GM19395 (cell line): ENCODE data around the gene KCTD1.

Experiments
- ATAC-seq: cut with Tn5 transposase; IDR thresholded peaks from one replicate; pipeline ENCODE4 v1.9.1; 2021; ENCODE audit warnings: mild to moderate bottlenecking, moderate library complexity; ENCODE audit not compliant: unreplicated experiment

Gene KCTD1

GRCh38 chr18:26548415-26549262 lies at the start of gene KCTD1:
TSS of gene KCTD1 (minus strand) at chr18:26548553. CDS start at chr18:26548536, 17 bp downstream.
- peak; percentile 45 for ATAC-seq

GRCh38 chr18:26593365-26594320 lies 45.3 kb upstream of the KCTD1 start:
- ATAC-seq = no peak

GRCh38 chr18:26584745-26585144 lies 36.4 kb upstream of the KCTD1 start:
- no peak for ATAC-seq

- ATAC-seq = no peak
These were observed 31.7 kb upstream of the KCTD1 start for GRCh38 chr18:26579941-26580618.

- ATAC-seq = no peak
These were observed 27.5 kb upstream of the KCTD1 start for GRCh38 chr18:26575865-26576217.

- ATAC-seq = peak; percentile 49
These were observed 26.9 kb upstream of the KCTD1 start for GRCh38 chr18:26574958-26575864.

GRCh38 chr18:26568926-26569665 lies 20.7 kb upstream of the KCTD1 start:
- ATAC-seq = no peak

- no peak for ATAC-seq
These were observed 20.2 kb upstream of the KCTD1 start for GRCh38 chr18:26568513-26568912.

- no peak for ATAC-seq
These were observed 18.7 kb upstream of the KCTD1 start for GRCh38 chr18:26566874-26567555.

- no peak for ATAC-seq
These were observed 17.2 kb upstream of the KCTD1 start for GRCh38 chr18:26565514-26565913.

GRCh38 chr18:26563024-26563423 lies 14.7 kb upstream of the KCTD1 start:
- no peak for ATAC-seq

GRCh38 chr18:26562568-26562967 lies 14.2 kb upstream of the KCTD1 start:
- no peak for ATAC-seq

GRCh38 chr18:26561769-26562168 lies 13.4 kb upstream of the KCTD1 start:
- no peak for ATAC-seq

- peak; percentile 88 for ATAC-seq
These were observed 8.2 kb upstream of the KCTD1 start for GRCh38 chr18:26556573-26556972.

GRCh38 chr18:26555804-26556553 lies 7.6 kb upstream of the KCTD1 start:
- ATAC-seq = no peak

GRCh38 chr18:26553943-26554342 lies 5.6 kb upstream of the KCTD1 start:
- no peak for ATAC-seq

GRCh38 chr18:26551695-26552081 lies 3.3 kb upstream of the KCTD1 start:
- no peak for ATAC-seq

- ATAC-seq = no peak
These were observed 2.8 kb upstream of the KCTD1 start for GRCh38 chr18:26550998-26551694.
